ENCODE data around the gene BTBD9. TPM values are rescaled to one million over a fixed set of nuclear protein-coding genes. Genes with fewer than 3 reads are reported as not detected.

Gene BTBD9
- total RNA-seq, 4 donors from 2014 or later, result 5.5 to 14.1 (median 6.3) TPM

- H3K9me3 ChIP-seq, result no peaks in the 10 kb centered on the region
- TF ChIP-seq POLR2A (IDR thresholded peaks at IDR 0.05), result no peak
- TF ChIP-seq CTCF (IDR thresholded peaks at IDR 0.05 in 4 of 5, conservative IDR thresholded peaks at IDR 0.05 in 1 of 5), result no peak
- no peaks in the 10 kb centered on the region for H3K36me3 ChIP-seq
- ATAC-seq (peak in 1 of 2 donors; percentile 55), DNase-seq (no peak)
- H3K4me1 ChIP-seq, result no peaks in the 10 kb centered on the region
- in situ Hi-C loops (cut with MboI; ENCODE audit: low sequenced_read_pairs in 4 of 4) (loop anchor here in 1 of 4 donors (25.0 kb wide), 1 partner anchor 293 kb away; no protein-coding TSS in a partner anchor), intact Hi-C loops (cut with DNase I; ENCODE audit: low total_unique reads) (no loop called here)
- H3K27me3 ChIP-seq, result no peaks in the 10 kb centered on the region
- H3K4me3 ChIP-seq, result no peak overlapping the region
- H3K27ac ChIP-seq, result no peak overlapping the region
Measured at GRCh38 chr6:38194282-38194572, 445.5 kb downstream of the BTBD9 start.

GRCh38 chr6:38193481-38194281, 446.0 kb downstream of the BTBD9 start:
- no peak overlapping the region for H3K27ac ChIP-seq
- H3K4me1 ChIP-seq, result no peaks in the 10 kb centered on the region
- H3K36me3 ChIP-seq, result no peaks in the 10 kb centered on the region
- H3K27me3 ChIP-seq, result no peaks in the 10 kb centered on the region
- TF ChIP-seq POLR2A (IDR thresholded peaks at IDR 0.05) (no peak), CTCF (IDR thresholded peaks at IDR 0.05 in 4 of 5, conservative IDR thresholded peaks at IDR 0.05 in 1 of 5) (no peak)
- ATAC-seq (no peak), DNase-seq (no peak)
- intact Hi-C loops (cut with DNase I; ENCODE audit: low total_unique reads), result no loop called here
- H3K4me3 ChIP-seq, result no peak overlapping the region
- H3K9me3 ChIP-seq, result no peaks in the 10 kb centered on the region
- in situ Hi-C loops (cut with MboI; ENCODE audit: low sequenced_read_pairs in 4 of 4), result loop anchor here in 1 of 4 donors (25.0 kb wide), 1 partner anchor 294 kb away; no protein-coding TSS in a partner anchor

GRCh38 chr6:38193051-38193450, 446.7 kb downstream of the BTBD9 start:
- Histone ChIP-seq H3K9me3 (no peaks in the 10 kb centered on the region), H3K27me3 (no peaks in the 10 kb centered on the region), H3K36me3 (no peaks in the 10 kb centered on the region), H3K27ac (no peak overlapping the region), H3K4me1 (no peaks in the 10 kb centered on the region), H3K4me3 (no peak overlapping the region)
- DNase-seq (no peak), ATAC-seq (no peak)
- in situ Hi-C loops (cut with MboI; ENCODE audit: low sequenced_read_pairs in 4 of 4) (loop anchor here in 1 of 4 donors (25.0 kb wide), 1 partner anchor 294 kb away; no protein-coding TSS in a partner anchor), intact Hi-C loops (cut with DNase I; ENCODE audit: low total_unique reads) (no loop called here)
- TF ChIP-seq CTCF (IDR thresholded peaks at IDR 0.05 in 4 of 5, conservative IDR thresholded peaks at IDR 0.05 in 1 of 5), result no peak
- TF ChIP-seq POLR2A (IDR thresholded peaks at IDR 0.05), result no peak

- intact Hi-C loops (cut with DNase I; ENCODE audit: low total_unique reads), result no loop called here
- H3K27me3 ChIP-seq, result no peaks in the 10 kb centered on the region
Measured at GRCh38 chr6:38192487-38192886, 447.2 kb downstream of the BTBD9 start.

More at GRCh38 chr6:38192487-38192886, 447.2 kb downstream of the BTBD9 start:
- no peaks in the 10 kb centered on the region for H3K36me3 ChIP-seq
- TF ChIP-seq CTCF (IDR thresholded peaks at IDR 0.05 in 4 of 5, conservative IDR thresholded peaks at IDR 0.05 in 1 of 5) (no peak), POLR2A (IDR thresholded peaks at IDR 0.05) (no peak)
- H3K9me3 ChIP-seq, result no peaks in the 10 kb centered on the region
- in situ Hi-C loops (cut with MboI; ENCODE audit: low sequenced_read_pairs in 4 of 4), result loop anchor here in 1 of 4 donors (25.0 kb wide), 1 partner anchor 295 kb away; no protein-coding TSS in a partner anchor
- H3K4me1 ChIP-seq, result no peaks in the 10 kb centered on the region
- DNase-seq (no peak), ATAC-seq (no peak)
- no peak overlapping the region for H3K4me3 ChIP-seq
- H3K27ac ChIP-seq, result no peak overlapping the region
